Measurements from ENCODE around the gene FAIM2.

DNA sequence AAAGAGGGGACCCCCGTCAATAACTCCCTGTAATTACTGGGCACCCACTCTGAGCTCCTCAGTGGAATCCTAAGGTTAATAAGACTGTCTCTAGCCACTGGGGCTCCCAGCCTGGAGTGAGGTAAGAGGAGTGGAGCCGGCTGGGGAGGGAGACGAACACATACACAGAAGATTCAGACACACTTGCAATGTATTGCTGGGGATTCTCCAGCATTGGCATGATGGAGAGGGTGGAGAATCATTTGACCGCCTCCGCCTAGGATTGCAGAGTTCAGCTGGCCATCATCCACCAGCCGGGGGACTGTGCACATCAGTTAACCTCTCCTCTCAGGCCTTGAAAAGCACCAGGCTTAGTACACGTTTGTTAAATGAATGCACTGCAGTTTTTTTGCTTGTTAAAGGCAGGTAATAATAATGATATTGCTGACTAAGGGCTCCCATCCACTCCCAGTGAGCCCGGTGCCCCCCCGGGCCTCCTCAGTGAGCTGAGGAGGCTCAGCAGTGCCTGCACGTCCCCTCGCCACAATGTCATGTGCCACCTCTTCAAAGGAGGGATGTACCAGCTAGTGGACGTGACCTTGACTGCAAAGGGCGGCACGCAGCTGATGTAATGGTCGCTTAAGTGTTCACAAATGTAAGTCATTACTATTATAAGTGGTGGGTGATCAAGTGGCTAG is 20.3 kb upstream of the FAIM2 start:
- TF ChIP-seq POLR2A (IDR thresholded peaks at IDR 0.05) (no peak), POLR2AphosphoS5 (IDR thresholded peaks at IDR 0.05) (no peak), EP300 (IDR thresholded peaks at IDR 0.05) (no peak)
- TF ChIP-seq, protein P1, sequence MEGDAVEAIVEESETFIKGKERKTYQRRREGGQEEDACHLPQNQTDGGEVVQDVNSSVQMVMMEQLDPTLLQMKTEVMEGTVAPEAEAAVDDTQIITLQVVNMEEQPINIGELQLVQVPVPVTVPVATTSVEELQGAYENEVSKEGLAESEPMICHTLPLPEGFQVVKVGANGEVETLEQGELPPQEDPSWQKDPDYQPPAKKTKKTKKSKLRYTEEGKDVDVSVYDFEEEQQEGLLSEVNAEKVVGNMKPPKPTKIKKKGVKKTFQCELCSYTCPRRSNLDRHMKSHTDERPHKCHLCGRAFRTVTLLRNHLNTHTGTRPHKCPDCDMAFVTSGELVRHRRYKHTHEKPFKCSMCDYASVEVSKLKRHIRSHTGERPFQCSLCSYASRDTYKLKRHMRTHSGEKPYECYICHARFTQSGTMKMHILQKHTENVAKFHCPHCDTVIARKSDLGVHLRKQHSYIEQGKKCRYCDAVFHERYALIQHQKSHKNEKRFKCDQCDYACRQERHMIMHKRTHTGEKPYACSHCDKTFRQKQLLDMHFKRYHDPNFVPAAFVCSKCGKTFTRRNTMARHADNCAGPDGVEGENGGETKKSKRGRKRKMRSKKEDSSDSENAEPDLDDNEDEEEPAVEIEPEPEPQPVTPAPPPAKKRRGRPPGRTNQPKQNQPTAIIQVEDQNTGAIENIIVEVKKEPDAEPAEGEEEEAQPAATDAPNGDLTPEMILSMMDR (IDR thresholded peaks at IDR 0.05) = no peak

Data from upper lobe of left lung (tissue), 4 donors.